OCI-LY1 (cell line): Measurements from ENCODE around the gene ZSWIM4.

Experiments used
- CTCF ChIP-seq: fragments of 200-600 bp; sonication (generic), shearing (Covaris generic); IDR thresholded peaks from 2 replicates; pipeline ENCODE4 v1.5.1; 2017; ENCODE audit warnings: mild to moderate bottlenecking, antibody characterized with exemption, low read length, moderate library complexity, mixed read lengths
- EZH2 ChIP-seq: fragments of 200-600 bp; sonication (generic), shearing (Covaris generic); IDR thresholded peaks from 2 replicates; pipeline ENCODE4 v1.8.0; 2017; ENCODE audit warnings: borderline replicate concordance, mixed run types, mild to moderate bottlenecking, antibody characterized with exemption, low read length, moderate library complexity, mixed read lengths

GRCh38 chr19:13860679-13861391 lies 65.6 kb downstream of the ZSWIM4 start:
- TF ChIP-seq EZH2, result no peak
- TF ChIP-seq CTCF, result no peak
